IMR-90 (cell line): Measurements from ENCODE around the gene PHF3. TPM values are rescaled to one million over a fixed set of nuclear protein-coding genes. Genes with fewer than 3 reads are reported as not detected.

Experiments used
- ATAC-seq: fragments of 200-7000 bp; cut with Tn5 transposase; 2 replicates; pipeline ENCODE4 v1.9.1; 2020; ENCODE audit warnings: low read depth, mild to moderate bottlenecking, moderate library complexity
- BruUV-seq: library from RNA; stranded (reverse); fragments of 400-500 nt; replicated peaks from 2 replicates; lab custom pipeline; 2021; lab: Mats Ljungman, UMichigan
- CTCF ChIA-PET: fragments of 300-600 bp; formaldehyde crosslinking; extraction: SDS; loops from one replicate; lab custom pipeline; 2021; ENCODE audit warnings: antibody characterized with exemption; lab: Yijun Ruan, JAX
- POLR2A ChIA-PET: fragments of 300-600 bp; sonication (Branson Sonifier 250); formaldehyde crosslinking; loops from one replicate; lab custom pipeline; 2022; ENCODE audit warnings: antibody characterized with exemption; ENCODE audit not compliant: unreplicated experiment; lab: Charles Lee
- DNase-seq: peaks from one replicate; pipeline ENCODE4 v3.0.0; 2013
- H2AFZ ChIP-seq: replicated peaks from 2 replicates; pipeline ENCODE3; 2013; ENCODE audit warnings: low read length, mild to moderate bottlenecking; ENCODE audit not compliant: poor library complexity
- H2AK5ac ChIP-seq: 2 replicates; pipeline ENCODE4 v1.6.1; 2013; ENCODE audit warnings: low read depth, low read length, inconsistent platforms
- H2AK9ac ChIP-seq: replicated peaks from 2 replicates; pipeline ENCODE3; 2013; ENCODE audit warnings: mild to moderate bottlenecking, low read depth, low read length, moderate library complexity; ENCODE audit not compliant: poor library complexity
- H2BK120ac ChIP-seq: 2 replicates; pipeline ENCODE4 v1.6.1; 2013; ENCODE audit warnings: low read depth, low read length, inconsistent platforms
- H2BK15ac ChIP-seq: 3 replicates; pipeline ENCODE4 v1.6.1; 2013; ENCODE audit warnings: low read depth, low read length, inconsistent platforms
- H2BK20ac ChIP-seq: 2 replicates; pipeline ENCODE4 v1.6.1; 2013; ENCODE audit warnings: low read depth, mild to moderate bottlenecking, inconsistent platforms, low read length, moderate library complexity
- H2BK5ac ChIP-seq: 2 replicates; pipeline ENCODE4 v1.6.1; 2013; ENCODE audit warnings: mild to moderate bottlenecking, low read depth, low read length, inconsistent platforms; ENCODE audit not compliant: poor library complexity, severe bottlenecking
- H3K14ac ChIP-seq: replicated peaks from 2 replicates; pipeline ENCODE4 v1.6.1; 2013; ENCODE audit warnings: low read depth, low read length, inconsistent platforms
- H3K18ac ChIP-seq: 2 replicates; pipeline ENCODE4 v1.6.1; 2013; ENCODE audit warnings: low read depth, low read length, control low read depth
- H3K23ac ChIP-seq: 2 replicates; pipeline ENCODE4 v1.6.1; 2013; ENCODE audit warnings: low read depth, low read length, inconsistent platforms
- H3K27ac ChIP-seq: 2 replicates; pipeline ENCODE4 v1.5.1; 2013; ENCODE audit warnings: mild to moderate bottlenecking, control low read depth, low read length; ENCODE audit not compliant: insufficient read depth
- H3K27me3 ChIP-seq: 2 replicates; pipeline ENCODE4 v1.6.1; 2013; ENCODE audit warnings: low read length; ENCODE audit not compliant: control insufficient read depth, insufficient read depth
- H3K36me3 ChIP-seq: 2 replicates; pipeline ENCODE4 v1.6.1; 2013; ENCODE audit warnings: low read length, mixed read lengths; ENCODE audit not compliant: control insufficient read depth, insufficient read depth
- H3K4ac ChIP-seq: 2 replicates; pipeline ENCODE4 v1.6.1; 2013; ENCODE audit warnings: low read depth, low read length, inconsistent platforms
- H3K4me1 ChIP-seq: 2 replicates; pipeline ENCODE4 v1.6.1; 2013; ENCODE audit warnings: low read length, mixed read lengths; ENCODE audit not compliant: control insufficient read depth, insufficient read depth
- H3K4me2 ChIP-seq: 2 replicates; pipeline ENCODE4 v1.6.1; 2013; ENCODE audit warnings: low read depth, mild to moderate bottlenecking, control low read depth, low read length, moderate library complexity
- H3K4me3 ChIP-seq: 2 replicates; pipeline ENCODE4 v1.5.1; 2013; ENCODE audit warnings: low read depth, mild to moderate bottlenecking, control low read depth, low read length, moderate library complexity; ENCODE audit not compliant: insufficient read depth
- H3K56ac ChIP-seq: 2 replicates; pipeline ENCODE4 v1.6.1; 2013; ENCODE audit warnings: low read length, inconsistent platforms; ENCODE audit not compliant: insufficient read depth; ENCODE audit errors: extremely low read depth
- H3K79me1 ChIP-seq, 2 experiments: 2 replicates each; pipeline ENCODE4 v1.6.1; 2013; ENCODE audit warnings: low read length in 2 of 2, inconsistent platforms in 1 of 2, low read depth in 1 of 2
- H3K9ac ChIP-seq: 2 replicates; pipeline ENCODE4 v1.6.1; 2013; ENCODE audit warnings: low read depth, low read length, control low read depth
- H3K9me1 ChIP-seq: 2 replicates; pipeline ENCODE4 v1.6.1; 2013; ENCODE audit warnings: low read length, inconsistent platforms; ENCODE audit not compliant: insufficient read depth
- H3K9me3 ChIP-seq: 2 replicates; pipeline ENCODE4 v1.6.1; 2013; ENCODE audit warnings: low read length; ENCODE audit not compliant: control insufficient read depth, insufficient read depth
- H4K20me1 ChIP-seq: 2 replicates; pipeline ENCODE4 v1.6.1; 2013; ENCODE audit warnings: low read length, inconsistent platforms; ENCODE audit not compliant: insufficient read depth
- H4K5ac ChIP-seq: 2 replicates; pipeline ENCODE4 v1.6.1; 2013; ENCODE audit warnings: mild to moderate bottlenecking, low read depth, low read length, control low read depth
- H4K8ac ChIP-seq, 2 experiments: 2 replicates each; pipeline ENCODE4 v1.6.1; 2013; ENCODE audit warnings: low read depth in 2 of 2, low read length in 2 of 2, control low read depth in 1 of 2, inconsistent platforms in 1 of 2
- H4K91ac ChIP-seq: 2 replicates; pipeline ENCODE4 v1.6.1; 2013; ENCODE audit warnings: low read depth, low read length, inconsistent platforms; ENCODE audit not compliant: insufficient read depth
- CEBPB ChIP-seq: IDR thresholded peaks from 2 replicates; pipeline ENCODE4 v1.6.1; 2012; ENCODE audit warnings: low read depth, low read length, improper control_type of control experiment
- CTCF ChIP-seq: conservative IDR thresholded peaks from 2 replicates; pipeline ENCODE4 v1.5.1; 2012; ENCODE audit warnings: mild to moderate bottlenecking, low read depth, low read length, improper control_type of control experiment
- FOS ChIP-seq: fragments of 150-350 bp; IDR thresholded peaks from 2 replicates; pipeline ENCODE4 v1.6.1; 2016; ENCODE audit warnings: low read depth, low read length
- NFE2L2 ChIP-seq: fragments of 150-350 bp; IDR thresholded peaks from 2 replicates; pipeline ENCODE4 v1.6.1; 2016; ENCODE audit warnings: low read depth, mild to moderate bottlenecking, low read length
- RAD21 ChIP-seq: IDR thresholded peaks from 2 replicates; pipeline ENCODE4 v1.6.1; 2012; ENCODE audit warnings: low read length, improper control_type of control experiment
- RFX5 ChIP-seq: IDR thresholded peaks from 2 replicates; pipeline ENCODE4 v1.8.0; 2012; ENCODE audit warnings: low read depth, mild to moderate bottlenecking, low read length, moderate library complexity
- USF2 ChIP-seq: fragments of 150-350 bp; IDR thresholded peaks from 2 replicates; pipeline ENCODE4 v1.6.1; 2017; ENCODE audit warnings: mild to moderate bottlenecking, antibody characterized with exemption, low read length, low read depth
- dilution Hi-C: fragments of 300-500 bp; cut with HindIII; formaldehyde crosslinking; loops from one replicate; pipeline ENCODE4 v1.14.3; 2018; ENCODE audit warnings: low sequenced_read_pairs; ENCODE audit not compliant: unreplicated experiment
- in situ Hi-C: fragments of 300-500 bp; cut with MboI; formaldehyde crosslinking; loops from 3 replicates; pipeline ENCODE4 v1.14.3; 2019; ENCODE audit warnings: low sequenced_read_pairs, inconsistent platforms, mixed read lengths
- intact Hi-C: fragments of 100-400 bp; cut with micrococcal nuclease; formaldehyde crosslinking; loops from 2 replicates; pipeline ENCODE4 v1.10.0; 2022
- polyA plus RNA-seq, 3 experiments: library from polyadenylated mRNA; depleted of rRNA; stranded (reverse); fragments of >200 nt; gene quantifications; 2 replicates each; pipeline ENCODE4 v1.2.3, GENCODE V29; 2012; ENCODE audit warnings: low replicate concordance in 1 of 3
- total RNA-seq: library from RNA; depleted of rRNA; stranded (reverse); fragments of >200 nt; gene quantifications from 2 replicates; pipeline ENCODE4 v1.2.3, GENCODE V29; 2012

PHF3 gene
- total and polyA plus RNA-seq, 2 of the 4 experiments (the other 2 are of a cell fraction) = 5.6 to 27.8 TPM

- no peak overlapping the region for H4K5ac ChIP-seq
- no peaks in the 10 kb centered on the region for H3K79me1 ChIP-seq
- intact Hi-C loops = no loop called here
- no peak overlapping the region for H3K4ac ChIP-seq
- no peak overlapping the region for H3K56ac ChIP-seq
- ATAC-seq (no peak), DNase-seq (no peak)
- no peak overlapping the region for H3K18ac ChIP-seq
- H4K8ac ChIP-seq = no peak overlapping the region
- POLR2A ChIA-PET = no interaction called here
- H3K9me3 ChIP-seq = no peaks in the 10 kb centered on the region
- no peak overlapping the region for H4K91ac ChIP-seq
- peaks cover 4% of the 10 kb centered on the region; the same call in 1 of the 2 replicates for H3K27me3 ChIP-seq
- no TSS peak for BruUV-seq
- H3K9ac ChIP-seq = no peak overlapping the region
- no peaks in the 10 kb centered on the region; the same call in 1 of the 2 replicates for H3K9me1 ChIP-seq
- no peak overlapping the region for H2BK15ac ChIP-seq
- no peak overlapping the region for H2BK120ac ChIP-seq
- no peak overlapping the region for H2AFZ ChIP-seq
- no peak overlapping the region for H2AK9ac ChIP-seq
- no peaks in the 10 kb centered on the region for H3K36me3 ChIP-seq
- no peak overlapping the region for H2BK5ac ChIP-seq
- no peak overlapping the region for H3K4me2 ChIP-seq
- H3K14ac ChIP-seq = no peak overlapping the region
- in situ Hi-C loops = no loop called here
- no peak overlapping the region for H3K4me3 ChIP-seq
- H2BK20ac ChIP-seq = no peak overlapping the region
- H3K23ac ChIP-seq = no peak overlapping the region
- H2AK5ac ChIP-seq = no peak overlapping the region
- H3K27ac ChIP-seq = no peak overlapping the region
- CTCF ChIA-PET = interaction anchor here (0.6 to 1.0 kb wide), 2 partner anchors 143 to 418 kb away, joined by 3 to 4 read pairs; no protein-coding TSS in a partner anchor
- dilution Hi-C loops = no loop called here
- no peaks in the 10 kb centered on the region for H3K4me1 ChIP-seq
- H4K20me1 ChIP-seq = no peaks in the 10 kb centered on the region
- TF ChIP-seq FOS (no peak), USF2 (no peak), NFE2L2 (no peak), CEBPB (no peak), RFX5 (no peak), RAD21 (no peak), CTCF (no peak)
Observed at GRCh38 chr6:63742060-63742459, 106.5 kb downstream of the PHF3 start.
